Mesendoderm (in vitro differentiated cells): ENCODE results near the gene RNF11.

Experiments
- DNase-seq: peaks from one replicate; pipeline ENCODE4 v3.0.0; 2013
- H2AK5ac ChIP-seq: 2 replicates; pipeline ENCODE4 v1.6.1; 2013; ENCODE audit warnings: low read length, inconsistent platforms
- H2BK120ac ChIP-seq: 2 replicates; pipeline ENCODE4 v1.6.1; 2013; ENCODE audit warnings: low read depth, mild to moderate bottlenecking, low read length, moderate library complexity, mixed read lengths
- H2BK15ac ChIP-seq: replicated peaks from 2 replicates; pipeline ENCODE4 v1.6.1; 2013; ENCODE audit warnings: low read depth, mild to moderate bottlenecking, moderate library complexity
- H2BK5ac ChIP-seq: 2 replicates; pipeline ENCODE4 v1.6.1; 2013; ENCODE audit warnings: low read length, inconsistent platforms
- H3K18ac ChIP-seq: 2 replicates; pipeline ENCODE4 v1.6.1; 2013; ENCODE audit warnings: mild to moderate bottlenecking, low read length, mixed read lengths
- H3K23ac ChIP-seq: one replicate; pipeline ENCODE4 v1.6.1; 2013; ENCODE audit warnings: low read length
- H3K27ac ChIP-seq: 2 replicates; pipeline ENCODE4 v1.5.1; 2013; ENCODE audit warnings: low read depth, mild to moderate bottlenecking, inconsistent platforms, low read length, moderate library complexity
- H3K27me3 ChIP-seq: 2 replicates; pipeline ENCODE4 v1.6.1; 2013; ENCODE audit warnings: low read length, control low read depth, mild to moderate bottlenecking, inconsistent platforms; ENCODE audit not compliant: insufficient read depth, poor library complexity
- H3K36me3 ChIP-seq: 2 replicates; pipeline ENCODE4 v1.6.1; 2013; ENCODE audit warnings: low read length, inconsistent platforms; ENCODE audit not compliant: control insufficient read depth, insufficient read depth
- H3K4ac ChIP-seq: one replicate; pipeline ENCODE4 v1.6.1; 2013; ENCODE audit warnings: low read depth, mild to moderate bottlenecking, low read length, moderate library complexity
- H3K4me1 ChIP-seq: 2 replicates; pipeline ENCODE4 v1.6.1; 2013; ENCODE audit warnings: low read depth, low read length, inconsistent platforms; ENCODE audit not compliant: control insufficient read depth
- H3K4me2 ChIP-seq: 2 replicates; pipeline ENCODE4 v1.6.1; 2013; ENCODE audit warnings: low read length
- H3K4me3 ChIP-seq: 2 replicates; pipeline ENCODE4 v1.5.1; 2013; ENCODE audit warnings: mild to moderate bottlenecking, low read length
- H3K56ac ChIP-seq: one replicate; pipeline ENCODE4 v1.6.1; 2013; ENCODE audit warnings: low read length
- H3K79me1 ChIP-seq: 2 replicates; pipeline ENCODE4 v1.6.1; 2013; ENCODE audit warnings: low read length, inconsistent platforms
- H3K79me2 ChIP-seq: 2 replicates; pipeline ENCODE4 v1.6.1; 2013; ENCODE audit warnings: mild to moderate bottlenecking, low read length; ENCODE audit not compliant: control insufficient read depth, insufficient read depth
- H3K9ac ChIP-seq: 2 replicates; pipeline ENCODE4 v1.6.1; 2013; ENCODE audit warnings: low read length, inconsistent platforms
- H4K5ac ChIP-seq: one replicate; pipeline ENCODE4 v1.6.1; 2013; ENCODE audit warnings: low read length
- H4K8ac ChIP-seq: one replicate; pipeline ENCODE4 v1.6.1; 2013; ENCODE audit warnings: low read depth, mild to moderate bottlenecking, control low read depth, low read length, moderate library complexity
- WGBS: extraction: QIAGEN DNeasy Blood & Tissue Kit; methylation state at CpG from one replicate; pipeline ENCODE4 v1.1.7; 2013; ENCODE audit warnings: low lambda C conversion rate, missing lambda C conversion rate; ENCODE audit not compliant: insufficient coverage; ENCODE audit errors: extremely low coverage; 5-methylcytosine and 5-hydroxymethylcytosine counted together

RNF11 gene

DNA sequence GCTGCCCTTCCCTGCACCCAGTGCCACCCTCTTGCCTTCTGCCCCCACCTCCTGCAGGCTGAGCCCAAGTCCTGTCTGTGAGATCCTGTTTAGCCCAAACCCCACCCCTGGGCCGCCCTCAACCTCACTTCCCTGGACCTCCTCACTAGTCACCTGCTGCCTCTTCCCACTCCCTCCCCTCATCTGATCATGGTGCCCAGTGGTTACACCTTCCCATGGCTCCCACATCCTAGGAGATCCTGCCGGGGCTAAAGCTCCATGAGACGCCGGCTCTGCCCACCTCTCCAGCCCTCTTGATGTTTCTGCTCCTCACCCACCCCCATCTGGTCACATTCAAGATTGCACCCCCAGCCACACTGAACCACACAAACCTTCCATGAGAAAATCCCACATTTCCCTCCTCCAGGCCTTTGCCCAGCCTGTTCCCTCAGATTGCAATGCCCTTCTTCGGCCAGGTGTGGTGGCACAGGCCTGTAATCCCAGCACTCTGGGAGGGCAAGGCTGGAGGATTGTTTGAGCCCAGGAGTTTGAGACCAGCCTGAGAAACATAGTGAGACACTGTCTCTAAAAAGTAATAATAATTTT lies 77.3 kb downstream of the RNF11 start:
- no peak overlapping the region for H2BK120ac ChIP-seq
- H4K8ac ChIP-seq, result no peak overlapping the region
- H3K18ac ChIP-seq, result no peak overlapping the region
- H3K4me3 ChIP-seq, result no peak overlapping the region
- no peak overlapping the region for H2AK5ac ChIP-seq
- H3K56ac ChIP-seq, result no peak overlapping the region
- no peak overlapping the region for H3K9ac ChIP-seq
- no peak overlapping the region for H3K4me2 ChIP-seq
- H4K5ac ChIP-seq, result no peak overlapping the region
- no peaks in the 10 kb centered on the region for H3K27me3 ChIP-seq
- no peak overlapping the region for H3K27ac ChIP-seq
- no peak overlapping the region for H3K4ac ChIP-seq
- no peak overlapping the region for H3K23ac ChIP-seq
- H3K79me2 ChIP-seq, result no peaks in the 10 kb centered on the region
- H3K4me1 ChIP-seq, result no peaks in the 10 kb centered on the region
- no peaks in the 10 kb centered on the region for H3K79me1 ChIP-seq
- H2BK15ac ChIP-seq, result no peak overlapping the region
- no peaks in the 10 kb centered on the region for H3K36me3 ChIP-seq
- no peak overlapping the region for H2BK5ac ChIP-seq
- peak; percentile 79 for DNase-seq
- WGBS, result no CpG with 5 or more reads among the region's 5 CpGs

GRCh38 chr1:51313961-51314777 lies 78.1 kb downstream of the RNF11 start:
- H2AK5ac ChIP-seq, result no peak overlapping the region
- H2BK5ac ChIP-seq, result no peak overlapping the region
- H3K23ac ChIP-seq, result no peak overlapping the region
- no peak overlapping the region for H3K56ac ChIP-seq
- H3K4me3 ChIP-seq, result no peak overlapping the region
- H2BK15ac ChIP-seq, result no peak overlapping the region
- no peak overlapping the region for H3K9ac ChIP-seq
- H3K4ac ChIP-seq, result no peak overlapping the region
- no peak overlapping the region for H2BK120ac ChIP-seq
- no peaks in the 10 kb centered on the region for H3K36me3 ChIP-seq
- no peaks in the 10 kb centered on the region for H3K79me1 ChIP-seq
- no peak for DNase-seq
- no CpG with 5 or more reads among the region's 12 CpGs for WGBS
- no peaks in the 10 kb centered on the region for H3K79me2 ChIP-seq
- no peaks in the 10 kb centered on the region for H3K4me1 ChIP-seq
- no peak overlapping the region for H4K5ac ChIP-seq
- H3K27me3 ChIP-seq, result no peaks in the 10 kb centered on the region
- no peak overlapping the region for H3K27ac ChIP-seq
- no peak overlapping the region for H4K8ac ChIP-seq
- H3K4me2 ChIP-seq, result no peak overlapping the region
- no peak overlapping the region for H3K18ac ChIP-seq

DNA sequence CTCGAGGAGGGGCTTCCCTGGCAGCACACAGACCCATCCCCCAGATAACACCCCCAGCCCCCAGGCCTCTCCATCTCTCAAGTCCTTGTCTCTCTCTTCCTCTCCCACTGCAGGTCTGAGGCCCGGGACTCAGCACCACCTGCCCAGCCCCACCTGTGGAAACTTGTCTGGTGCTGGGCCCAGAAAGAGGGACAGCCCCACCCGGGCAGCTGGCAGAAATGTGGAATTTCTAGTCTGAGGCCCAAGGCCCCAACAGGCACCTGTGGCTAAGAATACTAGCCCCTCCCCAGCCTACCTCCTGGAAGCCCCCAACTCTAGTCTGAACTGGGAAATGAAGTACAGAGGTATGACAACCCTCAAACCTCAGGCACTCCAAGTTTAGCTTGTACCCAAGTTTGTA lies 78.9 kb downstream of the RNF11 start:
- WGBS, result no CpG with 5 or more reads among the region's 3 CpGs
- no peak overlapping the region for H3K27ac ChIP-seq
- no peak overlapping the region for H3K56ac ChIP-seq
- no peak overlapping the region for H2BK15ac ChIP-seq
- H3K79me2 ChIP-seq, result no peaks in the 10 kb centered on the region
- no peak overlapping the region for H3K4me2 ChIP-seq
- H3K4me3 ChIP-seq, result no peak overlapping the region
- H3K4ac ChIP-seq, result no peak overlapping the region
- H3K79me1 ChIP-seq, result no peaks in the 10 kb centered on the region
- H2BK5ac ChIP-seq, result no peak overlapping the region
- no peak overlapping the region for H2AK5ac ChIP-seq
- no peak overlapping the region for H3K18ac ChIP-seq
- no peak overlapping the region for H3K9ac ChIP-seq
- H3K27me3 ChIP-seq, result no peaks in the 10 kb centered on the region
- DNase-seq, result no peak
- no peak overlapping the region for H2BK120ac ChIP-seq
- H3K36me3 ChIP-seq, result no peaks in the 10 kb centered on the region
- H3K4me1 ChIP-seq, result no peaks in the 10 kb centered on the region
- no peak overlapping the region for H4K5ac ChIP-seq
- no peak overlapping the region for H4K8ac ChIP-seq
- H3K23ac ChIP-seq, result no peak overlapping the region

DNA sequence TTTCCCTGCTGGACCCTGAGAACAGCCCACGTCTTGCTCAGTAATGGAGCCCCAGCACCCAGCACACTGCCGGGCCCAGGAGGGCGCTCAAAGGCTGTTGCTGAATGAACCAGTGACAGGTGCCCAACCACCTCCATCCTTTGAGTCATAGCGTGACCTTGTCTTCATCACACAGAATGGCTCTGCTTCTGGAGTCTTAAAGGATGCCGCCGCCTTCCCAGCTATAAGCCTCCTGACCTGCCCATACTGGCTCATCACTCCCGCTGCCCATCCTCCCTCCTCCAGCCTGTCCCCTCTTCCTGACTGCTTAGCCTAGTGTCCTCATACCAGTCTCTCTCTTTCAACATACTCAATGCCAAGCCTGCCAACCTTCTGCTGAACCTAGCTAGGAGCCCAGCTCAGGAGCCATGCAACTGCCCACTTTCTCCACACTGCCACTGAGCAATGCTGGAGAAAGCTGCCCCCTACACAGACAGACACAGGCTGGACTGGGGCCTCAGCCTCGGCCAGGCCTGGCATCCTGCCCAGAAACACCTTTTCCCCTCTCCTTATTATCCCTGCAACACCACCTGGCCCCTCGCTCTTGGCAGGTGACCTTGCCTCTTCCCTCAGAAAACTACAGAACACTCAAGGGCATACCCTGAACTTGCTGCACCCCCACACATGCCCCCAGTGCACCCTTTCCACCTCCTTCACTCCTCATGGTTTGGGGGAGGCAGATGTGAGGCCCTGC lies 80.2 kb downstream of the RNF11 start:
- Histone ChIP-seq H2BK120ac (no peak overlapping the region), H3K18ac (no peak overlapping the region), H4K8ac (no peak overlapping the region), H3K56ac (no peak overlapping the region), H3K79me2 (no peaks in the 10 kb centered on the region), H2AK5ac (no peak overlapping the region), H3K4ac (no peak overlapping the region), H4K5ac (no peak overlapping the region), H3K23ac (no peak overlapping the region), H3K9ac (no peak overlapping the region), H3K27ac (no peak overlapping the region), H3K79me1 (no peaks in the 10 kb centered on the region), H3K27me3 (no peaks in the 10 kb centered on the region), H3K4me1 (no peaks in the 10 kb centered on the region), H3K36me3 (no peaks in the 10 kb centered on the region), H3K4me3 (no peak overlapping the region), H2BK15ac (no peak overlapping the region), H3K4me2 (no peak overlapping the region), H2BK5ac (no peak overlapping the region)
- no peak for DNase-seq
- no CpG with 5 or more reads among the region's 9 CpGs for WGBS

DNA sequence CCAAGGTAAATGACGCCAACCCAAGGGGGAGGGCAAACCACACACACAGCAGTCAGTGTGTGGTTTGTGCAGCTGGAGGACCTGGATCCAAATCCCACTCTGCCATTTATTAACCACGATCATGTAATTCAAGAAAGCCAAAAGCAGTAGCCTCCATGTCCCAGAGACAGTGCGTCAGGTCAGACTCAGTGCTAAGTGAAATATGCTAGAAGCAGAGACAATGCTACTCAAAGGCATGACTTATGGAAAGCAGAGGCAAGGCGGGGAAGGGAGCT lies 80.7 kb downstream of the RNF11 start:
- H2AK5ac ChIP-seq, result no peak overlapping the region
- H4K8ac ChIP-seq, result no peak overlapping the region
- no peaks in the 10 kb centered on the region for H3K27me3 ChIP-seq
- no peaks in the 10 kb centered on the region for H3K79me1 ChIP-seq
- no peak overlapping the region for H3K9ac ChIP-seq
- no peaks in the 10 kb centered on the region for H3K79me2 ChIP-seq
- H3K56ac ChIP-seq, result no peak overlapping the region
- no peak for DNase-seq
- no peak overlapping the region for H3K4me3 ChIP-seq
- no peaks in the 10 kb centered on the region for H3K36me3 ChIP-seq
- H3K18ac ChIP-seq, result no peak overlapping the region
- WGBS, result no CpG with 5 or more reads among the region's 4 CpGs
- no peak overlapping the region for H2BK15ac ChIP-seq
- H2BK5ac ChIP-seq, result no peak overlapping the region
- no peak overlapping the region for H2BK120ac ChIP-seq
- no peak overlapping the region for H3K4me2 ChIP-seq
- no peak overlapping the region for H4K5ac ChIP-seq
- no peaks in the 10 kb centered on the region for H3K4me1 ChIP-seq
- no peak overlapping the region for H3K23ac ChIP-seq
- H3K4ac ChIP-seq, result no peak overlapping the region
- H3K27ac ChIP-seq, result no peak overlapping the region
